AG04450 (cell line): ENCODE data around the gene RGS9. TPM values are rescaled to one million over a fixed set of nuclear protein-coding genes. Genes with fewer than 3 reads are reported as not detected.

Experiments used
- CTCF ChIA-PET: fragments of 300-600, 350-600 bp; formaldehyde crosslinking; extraction: SDS; loops from one replicate; lab custom pipeline; 2022; ENCODE audit warnings: antibody characterized with exemption, inconsistent platforms; lab: Charles Lee
- POLR2A ChIA-PET: fragments of 350-600 bp; formaldehyde crosslinking; extraction: SDS; loops from one replicate; lab custom pipeline; 2021; ENCODE audit warnings: antibody characterized with exemption, inconsistent platforms; lab: Yijun Ruan, JAX
- DNase-seq: peaks from one replicate; pipeline ENCODE4 v3.0.0-alpha.2; 2011; ENCODE audit warnings: low read depth, low spot score
- H3K27ac ChIP-seq: one replicate; pipeline ENCODE4 v1.5.1; 2012; ENCODE audit warnings: low read depth, low read length, control low read depth
- H3K27me3 ChIP-seq: one replicate; pipeline ENCODE4 v1.6.0; 2012; ENCODE audit warnings: low read length; ENCODE audit not compliant: control insufficient read depth, insufficient read depth
- H3K4me3 ChIP-seq: 2 replicates; pipeline ENCODE4 v1.5.1; 2011; ENCODE audit warnings: mild to moderate bottlenecking, low read depth, low read length, control low read depth
- H3K9me3 ChIP-seq: 2 replicates; pipeline ENCODE4 v1.5.1; 2012; ENCODE audit warnings: low read length; ENCODE audit not compliant: control insufficient read depth, insufficient read depth
- CTCF ChIP-seq: IDR thresholded peaks from 2 replicates; pipeline ENCODE4 v1.5.1; 2011; ENCODE audit warnings: low read depth, low read length, control low read depth, inconsistent platforms
- polyA plus RNA-seq: library from polyadenylated mRNA; depleted of rRNA; stranded (reverse); fragments of >200 nt; gene quantifications from 2 replicates; pipeline ENCODE4 v1.2.3, GENCODE V29; 2011

RGS9 gene
- polyA plus RNA-seq, 1 experiment: 2.1 TPM

- no peaks in the 10 kb centered on the region for H3K9me3 ChIP-seq
- DNase-seq: no peak
- peaks cover 4% of the 10 kb centered on the region for H3K27me3 ChIP-seq
- ChIA-PET POLR2A (interaction anchor here (0.7 kb wide), 1 partner anchor 33 kb away, joined by 3 read pairs; no protein-coding TSS in a partner anchor), CTCF (interaction anchor here (0.6 kb wide), 1 partner anchor 42 kb away, joined by 3 read pairs; no protein-coding TSS in a partner anchor)
- no peak overlapping the region for H3K4me3 ChIP-seq
- TF ChIP-seq CTCF: no peak
- no peak overlapping the region for H3K27ac ChIP-seq
Measured at GRCh38 chr17:65261682-65262636, 124.8 kb downstream of the RGS9 start.

GRCh38 chr17:65265276-65265675 lies 128.1 kb downstream of the RGS9 start:
- no peak for TF ChIP-seq CTCF
- Histone ChIP-seq H3K4me3 (no peak overlapping the region), H3K27me3 (peaks cover 2% of the 10 kb centered on the region), H3K9me3 (no peaks in the 10 kb centered on the region), H3K27ac (no peak overlapping the region)
- ChIA-PET CTCF (interaction anchor here (0.6 kb wide), 1 partner anchor 607 kb away, joined by 8 read pairs; no protein-coding TSS in a partner anchor), POLR2A (no interaction called here)
- no peak for DNase-seq

GRCh38 chr17:65268832-65269231 lies 131.7 kb downstream of the RGS9 start:
- TF ChIP-seq CTCF: no peak
- Histone ChIP-seq H3K27me3 (peaks cover 2% of the 10 kb centered on the region), H3K27ac (no peak overlapping the region), H3K4me3 (no peak overlapping the region), H3K9me3 (no peaks in the 10 kb centered on the region)
- ChIA-PET CTCF (interaction anchor here (2.5 kb wide), 1 partner anchor 9 kb away, joined by 8 read pairs; no protein-coding TSS in a partner anchor), POLR2A (no interaction called here)
- no peak for DNase-seq

GRCh38 chr17:65270499-65271253 lies 133.5 kb downstream of the RGS9 start:
- H3K9me3 ChIP-seq: no peaks in the 10 kb centered on the region
- no peak for TF ChIP-seq CTCF
- peaks cover 2% of the 10 kb centered on the region for H3K27me3 ChIP-seq
- H3K4me3 ChIP-seq: no peak overlapping the region
- POLR2A ChIA-PET: no interaction called here
- H3K27ac ChIP-seq: no peak overlapping the region
- DNase-seq: no peak
- CTCF ChIA-PET: interaction anchor here (0.6 kb wide), 1 partner anchor 128 kb away, joined by 4 read pairs; no protein-coding TSS in a partner anchor
